Islet precursor cell (in vitro differentiated cells): ENCODE measurements around the gene FKBP1B.
"Not testable (repeated sequence)": the region's sequence is repeated elsewhere in the genome, so short reads cannot be mapped to it uniquely, and the experiment has no call there.

ENCODE experiments used
- DNase-seq: peaks from one replicate; pipeline ENCODE4 v3.0.0-alpha.2; 2018

Gene FKBP1B

GRCh38 chr2:24104906-24105305, 55.4 kb downstream of the FKBP1B start:
- no peak for DNase-seq

DNA sequence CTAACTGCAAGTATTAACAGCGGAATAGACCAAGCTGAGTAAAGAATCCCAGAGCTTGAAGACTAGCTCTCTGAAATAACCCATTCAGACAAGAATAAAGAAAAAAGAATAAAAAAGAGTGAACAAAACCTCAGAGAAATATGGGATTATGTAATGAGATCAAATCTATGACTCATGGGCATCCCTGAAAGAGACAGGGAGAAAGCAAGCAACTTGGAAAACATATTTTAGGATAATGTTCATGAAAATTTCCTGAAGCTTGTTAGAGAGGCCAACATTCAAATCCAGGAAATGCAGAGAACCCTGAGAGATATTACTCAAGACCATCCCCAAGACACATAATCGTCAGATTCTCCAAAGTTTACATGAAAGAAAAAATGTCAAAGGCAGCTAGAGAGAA, 56.3 kb downstream of the FKBP1B start:
- no peak for DNase-seq

DNA sequence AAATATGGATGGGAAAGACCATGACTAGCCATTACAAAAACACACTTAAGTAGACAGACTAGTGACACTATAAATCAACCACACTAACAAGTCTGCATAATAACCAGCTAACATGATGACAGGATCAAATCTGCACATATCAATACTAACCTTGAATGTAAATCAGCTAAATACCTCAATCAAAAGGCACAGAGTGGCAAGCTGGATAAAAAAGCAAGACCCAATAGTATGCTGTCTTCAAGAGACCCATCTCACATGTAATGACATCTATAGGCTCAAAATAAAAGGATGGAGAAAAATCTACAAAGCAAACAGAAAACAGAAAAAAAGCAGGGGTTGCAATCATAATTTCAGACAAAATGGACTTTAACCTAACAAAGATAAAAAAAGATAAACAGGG, 57.2 kb downstream of the FKBP1B start:
- DNase-seq = no peak

GRCh38 chr2:24107336-24107735, 57.8 kb downstream of the FKBP1B start:
- DNase-seq = no peak

- not testable (repeated sequence) for DNase-seq
Measured at GRCh38 chr2:24109431-24109830, 59.9 kb downstream of the FKBP1B start.

GRCh38 chr2:24110660-24111303, 61.2 kb downstream of the FKBP1B start:
- DNase-seq = no peak

DNA sequence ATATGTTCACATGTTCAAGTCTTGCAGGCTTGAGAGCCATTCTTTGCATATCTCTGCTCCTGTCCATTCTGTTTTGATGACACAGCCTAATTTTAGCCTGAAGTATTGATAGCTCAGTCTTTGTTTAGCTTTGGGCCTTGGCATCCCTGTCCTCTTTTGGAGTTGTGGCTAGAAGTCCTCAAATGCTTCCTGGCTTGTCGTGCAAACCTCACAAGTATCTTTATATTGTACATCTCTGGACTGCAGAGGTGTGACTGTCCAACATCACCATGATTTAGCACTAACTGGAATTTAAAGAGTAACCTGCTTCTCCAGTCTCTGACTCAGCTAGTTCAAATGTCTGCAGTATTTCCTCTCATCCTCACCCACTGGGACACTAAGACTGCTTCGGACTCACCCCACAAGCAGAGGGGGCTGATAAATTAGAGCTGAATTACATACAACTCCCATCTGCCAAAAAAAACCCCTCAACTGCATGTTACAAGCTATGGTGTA, 61.9 kb downstream of the FKBP1B start:
- no peak for DNase-seq
